ENCODE results near the gene HNRNPU.

DNA sequence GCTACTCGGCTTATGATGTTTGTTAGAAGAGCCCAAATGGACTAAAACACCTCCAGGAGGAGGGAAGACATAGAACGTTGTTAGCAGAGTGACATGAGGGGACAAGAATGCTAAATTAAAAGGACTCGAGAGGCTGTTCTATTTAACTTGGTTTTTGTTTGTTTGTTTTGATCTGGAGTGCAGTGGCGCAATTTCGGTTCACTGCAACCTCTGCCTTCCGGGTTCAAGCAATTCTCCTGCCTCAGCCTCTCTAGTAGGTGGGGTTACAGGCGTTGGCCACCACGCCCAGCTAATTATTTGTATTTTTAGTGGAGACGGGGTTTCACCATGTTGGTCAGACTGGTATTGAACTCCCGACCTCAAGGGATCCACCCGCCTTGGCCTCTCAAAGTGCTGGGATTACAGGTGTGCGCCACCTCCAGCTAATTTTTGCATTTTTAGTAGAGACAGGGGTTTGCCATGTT is 5.1 kb upstream of the HNRNPU start:
- TF ChIP-seq, protein P1, sequence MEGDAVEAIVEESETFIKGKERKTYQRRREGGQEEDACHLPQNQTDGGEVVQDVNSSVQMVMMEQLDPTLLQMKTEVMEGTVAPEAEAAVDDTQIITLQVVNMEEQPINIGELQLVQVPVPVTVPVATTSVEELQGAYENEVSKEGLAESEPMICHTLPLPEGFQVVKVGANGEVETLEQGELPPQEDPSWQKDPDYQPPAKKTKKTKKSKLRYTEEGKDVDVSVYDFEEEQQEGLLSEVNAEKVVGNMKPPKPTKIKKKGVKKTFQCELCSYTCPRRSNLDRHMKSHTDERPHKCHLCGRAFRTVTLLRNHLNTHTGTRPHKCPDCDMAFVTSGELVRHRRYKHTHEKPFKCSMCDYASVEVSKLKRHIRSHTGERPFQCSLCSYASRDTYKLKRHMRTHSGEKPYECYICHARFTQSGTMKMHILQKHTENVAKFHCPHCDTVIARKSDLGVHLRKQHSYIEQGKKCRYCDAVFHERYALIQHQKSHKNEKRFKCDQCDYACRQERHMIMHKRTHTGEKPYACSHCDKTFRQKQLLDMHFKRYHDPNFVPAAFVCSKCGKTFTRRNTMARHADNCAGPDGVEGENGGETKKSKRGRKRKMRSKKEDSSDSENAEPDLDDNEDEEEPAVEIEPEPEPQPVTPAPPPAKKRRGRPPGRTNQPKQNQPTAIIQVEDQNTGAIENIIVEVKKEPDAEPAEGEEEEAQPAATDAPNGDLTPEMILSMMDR (IDR thresholded peaks at IDR 0.05 in 8 of 11, conservative IDR thresholded peaks at IDR 0.05 in 3 of 11) = no peak
- TF ChIP-seq POLR2AphosphoS5 (IDR thresholded peaks at IDR 0.05) = no peak
- TF ChIP-seq POLR2A (IDR thresholded peaks at IDR 0.05) = no peak

All from spleen (tissue), 7 donors.